GM18907 (cell line): ENCODE results near the gene MICU1.
A peak's percentile ranks its signal among the peaks of the same experiment; 100 is the strongest.
"Not testable (repeated sequence)": the region's sequence is repeated elsewhere in the genome, so short reads cannot be mapped to it uniquely, and the experiment has no call there.

Source experiments
- ATAC-seq: cut with Tn5 transposase; IDR thresholded peaks from one replicate; pipeline ENCODE4 v1.9.1; 2021; ENCODE audit warnings: mild to moderate bottlenecking, moderate library complexity; ENCODE audit not compliant: unreplicated experiment

The MICU1 gene

GRCh38 chr10:72331575-72332422 lies 294.1 kb downstream of the MICU1 start:
- peak; percentile 53 for ATAC-seq

- ATAC-seq, result no peak
These were observed 295.8 kb downstream of the MICU1 start for GRCh38 chr10:72330069-72330426.

GRCh38 chr10:72329290-72330068 lies 296.4 kb downstream of the MICU1 start:
- ATAC-seq, result no peak

DNA sequence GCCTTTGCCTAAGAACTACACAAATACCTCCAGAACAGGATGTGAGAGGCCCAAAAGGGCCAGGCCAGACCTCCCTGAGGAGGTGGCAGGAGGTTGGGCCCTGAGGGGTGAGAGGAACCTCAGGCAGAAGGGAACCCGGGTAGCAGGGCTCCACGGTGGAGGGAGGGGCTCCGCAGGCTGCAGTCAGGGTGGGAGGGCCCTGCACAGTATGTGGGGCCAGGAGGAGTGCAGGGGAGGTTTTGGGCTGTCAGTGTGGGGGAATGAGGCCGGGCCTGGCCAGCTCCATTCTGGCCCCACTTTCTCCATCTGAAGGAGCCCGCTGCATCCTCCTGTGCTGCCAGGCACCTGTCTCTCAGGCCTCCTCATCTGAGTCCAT lies 297.1 kb downstream of the MICU1 start:
- ATAC-seq, result no peak

- ATAC-seq, result no peak
These were observed 297.6 kb downstream of the MICU1 start for GRCh38 chr10:72328045-72328828.

DNA sequence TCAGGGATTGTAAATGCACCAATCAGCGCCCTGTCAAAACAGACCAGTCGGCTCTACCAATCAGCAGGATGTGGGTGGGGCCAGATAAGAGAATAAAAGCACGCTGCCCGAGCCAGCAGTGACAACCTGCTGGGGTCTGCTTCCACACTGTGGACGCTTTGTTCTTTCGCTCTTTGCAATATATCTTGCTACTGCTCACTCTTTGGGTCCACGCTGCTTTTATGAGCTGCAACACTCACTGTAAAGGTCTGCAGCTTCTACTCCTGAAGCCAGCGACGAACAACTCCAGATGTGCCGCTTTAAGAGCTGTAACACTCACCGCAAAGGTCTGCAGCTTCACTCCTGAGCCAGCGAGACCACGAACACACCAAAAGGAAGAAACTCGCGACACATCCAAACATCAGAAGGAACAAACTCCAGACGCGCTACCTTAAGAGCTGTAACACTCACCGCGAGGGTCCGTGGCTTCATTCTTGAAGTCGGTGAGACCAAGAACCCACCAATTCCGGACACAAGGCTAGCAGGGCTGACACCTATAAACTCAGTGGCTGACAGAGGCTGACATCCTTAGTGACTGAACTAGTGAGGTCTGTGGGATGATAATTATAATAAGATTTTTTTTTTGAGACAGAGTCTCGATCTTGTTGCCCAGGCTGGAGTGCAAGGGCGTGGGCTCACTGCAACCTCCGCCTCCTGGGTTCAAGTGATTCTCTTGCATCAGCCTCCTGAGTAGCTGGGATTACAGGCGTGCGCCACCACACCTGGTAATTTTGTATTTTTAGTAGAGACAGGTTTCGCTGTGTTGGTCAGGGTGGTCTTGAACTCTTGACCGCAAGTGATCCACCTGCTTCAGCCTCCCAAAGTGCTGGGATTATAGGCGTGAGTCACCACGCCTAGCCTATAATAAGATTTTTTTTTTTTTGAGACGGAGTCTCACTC lies 298.9 kb downstream of the MICU1 start:
- ATAC-seq, result not testable (repeated sequence)

GRCh38 chr10:72325243-72326175 lies 300.4 kb downstream of the MICU1 start:
- not testable (repeated sequence) for ATAC-seq

GRCh38 chr10:72323771-72324191 lies 302.1 kb downstream of the MICU1 start:
- ATAC-seq, result no peak

DNA sequence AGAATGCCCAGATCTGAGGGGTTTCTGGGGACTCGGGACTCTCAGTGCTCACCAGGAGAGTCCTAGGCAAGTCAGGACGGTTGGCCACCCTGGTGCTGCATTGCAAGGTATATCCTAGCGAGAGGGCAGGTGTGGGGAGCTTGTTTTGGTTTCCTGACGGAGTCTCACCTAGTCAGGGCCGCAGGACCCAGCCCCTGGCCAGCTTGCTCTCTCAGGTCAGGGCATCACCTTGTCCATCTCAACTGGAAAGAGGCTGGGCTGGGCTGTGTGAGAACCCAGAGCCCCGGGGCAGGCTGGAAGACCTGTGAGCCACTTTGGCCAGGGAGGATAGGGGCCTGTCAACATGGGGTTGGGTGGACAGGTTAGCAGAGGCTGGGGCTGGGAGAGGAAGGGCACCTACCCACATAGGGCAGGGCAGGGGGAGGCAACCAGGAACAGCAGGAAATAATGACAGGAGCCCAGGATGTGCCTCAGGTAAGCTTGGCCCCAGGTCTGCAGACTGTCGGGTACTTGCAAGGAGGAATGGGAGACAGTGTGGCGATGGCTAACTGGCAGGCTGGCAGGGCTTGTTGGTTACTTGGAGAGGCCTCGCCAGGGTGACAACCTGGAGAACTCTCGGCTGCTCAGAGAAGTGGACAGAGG lies 302.6 kb downstream of the MICU1 start:
- ATAC-seq, result no peak

DNA sequence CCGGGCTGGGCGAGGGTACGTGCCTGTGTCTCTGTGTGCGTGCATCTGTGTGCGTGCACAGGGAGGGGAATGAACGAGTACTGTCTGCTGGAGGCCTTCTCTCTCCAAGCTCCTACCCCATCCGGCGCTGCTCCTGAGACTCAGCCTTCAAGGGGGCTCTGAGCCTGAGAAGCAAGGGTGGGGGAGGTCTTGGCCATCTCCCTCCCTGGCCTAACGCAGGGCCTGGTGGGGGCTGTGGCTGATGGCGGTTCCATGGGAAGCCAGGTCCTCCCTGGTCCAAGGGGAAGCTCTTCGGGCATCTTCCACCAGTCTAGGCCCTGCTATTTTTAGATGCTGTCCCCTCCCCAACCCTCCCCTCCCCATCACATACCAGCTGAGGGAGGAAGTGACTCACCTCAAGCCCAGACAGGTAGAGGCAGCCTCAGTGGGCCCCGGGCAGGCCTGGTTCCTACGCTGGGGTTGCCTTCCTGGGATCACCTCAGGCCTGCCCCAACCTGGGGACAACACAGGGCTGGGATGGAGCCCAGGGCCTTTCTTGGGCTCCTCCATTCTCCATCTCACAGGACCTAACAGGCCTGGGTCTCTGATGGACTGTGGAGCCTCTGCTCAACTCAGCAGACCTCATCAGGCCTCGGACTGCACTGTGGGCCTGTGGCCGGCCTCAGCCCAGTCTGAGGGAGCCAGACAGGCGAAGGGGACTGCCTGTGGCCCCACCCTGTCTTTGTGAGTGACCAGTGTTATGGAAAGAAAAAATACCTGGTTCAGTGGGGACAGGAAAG lies 303.4 kb downstream of the MICU1 start:
- no peak for ATAC-seq

DNA sequence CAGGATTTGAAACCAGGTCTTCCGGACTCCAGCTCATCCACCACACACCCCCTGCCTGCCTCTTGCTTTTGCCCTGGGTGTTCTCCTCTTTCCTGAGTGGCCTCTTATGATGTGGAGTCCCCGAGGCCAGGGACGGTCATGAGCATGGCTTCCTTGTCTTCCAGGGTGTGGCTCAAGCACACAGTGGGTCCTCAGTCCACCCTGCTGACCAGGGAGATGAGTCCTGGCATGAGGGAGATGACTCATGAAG lies 303.9 kb downstream of the MICU1 start:
- no peak for ATAC-seq

DNA sequence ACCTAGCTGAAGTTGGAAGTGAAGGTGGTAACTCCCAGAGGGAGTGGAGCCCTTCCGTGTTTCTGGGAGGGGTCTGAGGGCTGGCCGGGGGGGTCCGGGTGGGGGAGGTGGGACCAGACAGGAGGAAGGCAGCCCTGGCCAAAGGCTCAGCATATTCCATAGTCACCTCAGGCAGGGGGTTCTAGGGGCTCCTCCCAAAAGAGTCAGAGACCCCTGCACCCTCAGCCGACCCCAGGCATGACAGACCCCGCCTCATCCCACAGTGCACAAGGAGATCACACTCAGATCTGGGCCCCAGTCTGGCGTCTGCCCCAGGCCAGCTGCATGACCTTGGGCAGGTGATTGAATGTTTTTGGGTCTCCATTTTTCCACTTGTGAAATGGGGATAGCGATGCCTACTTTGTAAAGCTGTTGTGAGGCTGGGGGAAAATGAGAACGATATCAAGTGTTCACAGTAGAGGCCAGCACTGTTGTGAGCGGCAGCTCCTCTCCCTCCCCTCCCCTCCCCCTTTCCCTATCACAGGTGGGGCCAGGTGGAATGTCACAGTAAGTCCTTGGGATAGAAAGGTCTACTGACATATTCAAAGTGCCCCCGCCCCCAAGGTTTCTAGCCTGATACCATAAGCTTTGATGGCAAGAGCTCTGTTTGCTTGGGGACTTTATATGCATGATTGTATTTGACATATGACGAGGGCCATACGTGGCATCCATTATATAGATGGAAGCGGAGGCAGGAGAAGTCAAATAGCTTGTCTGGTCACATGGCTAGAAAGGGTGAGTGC lies 304.4 kb downstream of the MICU1 start:
- ATAC-seq, result no peak

DNA sequence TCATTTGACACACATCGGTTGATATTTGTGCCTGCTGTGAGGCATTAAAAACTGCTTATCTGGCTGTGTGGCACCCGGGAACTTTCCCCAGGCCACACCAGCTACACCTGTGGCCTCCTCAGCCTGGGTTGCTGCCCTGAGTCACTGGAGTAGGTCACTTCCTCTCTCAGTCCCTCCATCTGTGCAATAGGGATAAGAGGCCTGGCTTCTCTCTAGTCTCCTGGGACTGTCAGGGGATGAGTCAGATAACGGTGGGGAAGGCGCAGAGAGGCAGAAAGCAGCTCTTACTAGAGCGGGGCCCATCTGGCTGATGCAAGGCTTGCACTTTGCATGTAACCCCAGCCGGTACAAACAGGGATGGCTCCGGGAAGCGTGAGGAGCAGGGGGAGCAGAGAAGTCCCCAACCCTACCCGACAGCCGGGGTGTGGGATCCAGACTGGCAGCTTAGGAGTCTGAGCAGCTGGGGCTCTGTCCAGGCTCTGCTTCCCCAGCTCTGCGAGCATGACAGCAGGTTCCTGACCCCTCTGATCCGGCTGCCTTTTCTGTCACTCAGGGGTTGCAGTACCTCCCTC lies 305.1 kb downstream of the MICU1 start:
- ATAC-seq, result peak; percentile 66

DNA sequence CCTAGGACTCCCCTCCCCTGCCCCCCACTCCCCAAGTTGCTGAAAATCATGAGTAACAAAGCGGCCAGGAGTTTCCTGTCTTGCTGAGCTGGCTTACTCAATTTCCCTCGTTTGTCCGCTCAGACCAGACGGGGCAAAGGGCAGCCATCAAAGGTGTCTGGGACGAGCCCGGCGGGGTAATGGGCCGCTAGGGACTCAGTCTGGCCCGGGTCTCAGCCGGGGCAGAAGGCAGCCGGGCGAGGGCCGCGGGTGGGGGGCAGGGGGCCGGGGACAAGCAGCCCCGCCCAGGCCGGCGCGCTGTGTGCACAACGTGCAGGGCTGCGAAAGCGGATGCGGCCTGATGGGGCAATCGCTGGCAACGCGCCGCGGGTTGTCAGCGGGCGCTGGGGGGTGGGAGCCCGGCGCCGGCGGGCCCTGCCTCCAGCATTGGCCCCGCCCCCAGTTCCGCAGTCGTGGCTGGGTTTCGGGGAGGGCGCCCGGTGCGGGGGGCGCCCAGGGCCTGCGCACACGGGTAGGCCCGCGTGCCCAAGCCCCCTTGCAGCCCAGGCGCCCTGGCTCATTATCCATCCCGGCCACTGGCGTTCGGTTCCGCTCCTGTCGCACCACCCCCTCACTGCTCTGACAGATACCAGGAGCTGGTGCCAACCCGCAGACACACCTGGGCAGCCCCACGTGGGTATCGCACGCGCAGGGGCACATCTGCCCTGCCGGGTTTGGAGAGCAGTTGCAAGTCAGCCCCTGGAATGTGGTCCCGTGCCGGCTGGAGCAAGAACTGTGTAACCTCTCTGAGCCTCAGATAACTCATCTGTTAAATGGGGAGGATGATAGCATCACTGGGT lies 306.2 kb downstream of the MICU1 start:
- ATAC-seq, result peak; percentile 61

GRCh38 chr10:72318418-72319262 lies 307.2 kb downstream of the MICU1 start:
- ATAC-seq, result no peak
